ENCODE data around the gene TBC1D5.

- TF ChIP-seq POLR2A (IDR thresholded peaks at IDR 0.05; ENCODE audit: low read depth, low read length) = no peak
- TF ChIP-seq TAF1 (IDR thresholded peaks at IDR 0.05; ENCODE audit: low read depth, low read length) = no peak
Measured at GRCh38 chr3:17433876-17434275, 308.6 kb downstream of the TBC1D5 start.
